ENCODE measurements around the gene POLDIP3.
A peak's percentile ranks its signal among the peaks of the same experiment; 100 is the strongest.

POLDIP3 gene

DNA sequence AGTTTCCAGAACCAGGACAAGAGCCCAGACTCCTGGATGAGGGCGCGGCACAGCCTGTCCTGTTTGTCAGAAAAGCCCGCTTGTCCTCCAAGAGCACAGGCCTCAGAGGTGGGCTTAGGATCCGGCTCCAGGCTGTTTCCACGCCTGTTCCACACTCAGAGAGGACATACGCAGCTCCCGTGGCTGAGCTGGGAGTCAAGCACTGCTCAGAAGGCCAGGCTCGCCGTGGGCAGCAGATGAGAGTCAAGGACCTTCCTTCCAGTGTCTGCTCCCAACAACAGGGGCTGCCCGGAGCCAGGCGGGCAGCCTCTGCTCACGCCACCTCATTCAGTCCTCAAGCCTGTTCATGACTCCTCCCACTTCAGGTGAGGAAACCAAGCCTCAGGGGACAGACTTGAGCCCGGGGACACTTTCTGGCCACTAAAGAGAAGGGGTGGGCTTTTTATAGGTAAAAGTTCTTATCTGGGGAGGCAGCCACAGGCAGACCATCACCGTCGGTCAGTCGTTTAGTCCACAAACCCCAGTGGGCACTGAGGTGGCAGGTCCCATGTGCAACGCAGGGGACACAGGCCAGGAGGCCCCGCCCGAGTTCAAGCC lies 30.8 kb upstream of the POLDIP3 start:
- Mint-ChIP-seq H3K9me3 (no peaks in the 10 kb centered on the region), H3K27me3 (no peaks in the 10 kb centered on the region), H3K4me3 (no peak overlapping the region), H3K4me1 (ENCODE audit: low read depth) (peaks cover 41% of the 10 kb centered on the region), H3K27ac (no peak overlapping the region), H3K36me3 (ENCODE audit: low read depth) (peaks cover 4% of the 10 kb centered on the region)

- no peaks in the 10 kb centered on the region for H3K9me3 Mint-ChIP-seq
- peak overlapping the region; percentile 1 for H3K27ac Mint-ChIP-seq
- H3K4me3 Mint-ChIP-seq: no peak overlapping the region
- peaks cover 43% of the 10 kb centered on the region for H3K4me1 Mint-ChIP-seq (ENCODE audit: low read depth)
- H3K27me3 Mint-ChIP-seq: no peaks in the 10 kb centered on the region
- peaks cover 4% of the 10 kb centered on the region for H3K36me3 Mint-ChIP-seq (ENCODE audit: low read depth)
Measured at GRCh38 chr22:42644422-42645340, 30.0 kb upstream of the POLDIP3 start.

GRCh38 chr22:42643634-42644421 lies 29.1 kb upstream of the POLDIP3 start:
- no peaks in the 10 kb centered on the region for H3K9me3 Mint-ChIP-seq
- H3K4me1 Mint-ChIP-seq (ENCODE audit: low read depth): peaks cover 45% of the 10 kb centered on the region
- H3K36me3 Mint-ChIP-seq (ENCODE audit: low read depth): peaks cover 4% of the 10 kb centered on the region
- no peak overlapping the region for H3K27ac Mint-ChIP-seq
- no peak overlapping the region for H3K4me3 Mint-ChIP-seq
- no peaks in the 10 kb centered on the region for H3K27me3 Mint-ChIP-seq

- Mint-ChIP-seq H3K27me3 (no peaks in the 10 kb centered on the region), H3K27ac (no peak overlapping the region)
Measured at GRCh38 chr22:42642806-42643633, 28.3 kb upstream of the POLDIP3 start.

GRCh38 chr22:42641801-42642413 lies 27.2 kb upstream of the POLDIP3 start:
- no peak overlapping the region for H3K27ac Mint-ChIP-seq
- no peaks in the 10 kb centered on the region for H3K36me3 Mint-ChIP-seq (ENCODE audit: low read depth)

More at GRCh38 chr22:42642806-42643633, 28.3 kb upstream of the POLDIP3 start:
- peaks cover 41% of the 10 kb centered on the region for H3K4me1 Mint-ChIP-seq (ENCODE audit: low read depth)
- no peak overlapping the region for H3K4me3 Mint-ChIP-seq
- no peaks in the 10 kb centered on the region for H3K9me3 Mint-ChIP-seq
- no peaks in the 10 kb centered on the region for H3K36me3 Mint-ChIP-seq (ENCODE audit: low read depth)

DNA sequence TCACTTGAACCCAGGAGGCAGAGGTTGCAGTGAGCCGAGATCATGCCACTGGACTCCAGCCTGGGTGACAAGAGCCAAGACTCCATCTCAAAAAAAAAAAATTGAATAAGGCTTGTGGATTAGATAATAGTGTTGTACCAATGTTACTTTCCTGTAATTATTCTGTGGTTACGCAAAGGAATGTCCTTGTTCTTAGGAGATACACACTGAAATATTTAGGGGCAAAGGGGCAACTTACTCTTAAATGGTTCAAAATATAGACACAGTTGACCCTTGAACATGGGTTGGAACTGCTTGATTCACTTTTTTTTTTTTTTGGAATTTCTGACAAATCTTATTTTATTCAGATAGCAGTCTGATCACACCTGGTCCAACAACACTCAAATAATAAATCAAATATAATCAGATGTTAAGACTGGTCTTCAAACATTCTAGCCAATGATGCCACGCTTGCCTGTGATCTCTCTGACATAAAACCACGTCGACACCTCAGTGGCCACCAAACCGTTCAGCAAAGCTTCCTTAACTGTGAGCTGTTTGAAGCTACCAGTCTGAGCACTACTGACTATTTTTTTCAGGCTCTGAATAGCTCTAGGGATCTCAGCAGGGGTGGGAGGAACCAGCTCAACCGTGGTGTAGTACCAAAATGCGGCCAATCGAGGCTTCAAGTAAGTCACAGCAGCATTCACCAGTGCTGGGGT lies 25.0 kb upstream of the POLDIP3 start:
- Mint-ChIP-seq H3K9me3 (no peaks in the 10 kb centered on the region), H3K4me1 (ENCODE audit: low read depth) (peaks cover 20% of the 10 kb centered on the region), H3K27ac (no peak overlapping the region), H3K27me3 (no peaks in the 10 kb centered on the region), H3K36me3 (ENCODE audit: low read depth) (peaks cover 8% of the 10 kb centered on the region), H3K4me3 (no peak overlapping the region)

More at GRCh38 chr22:42641801-42642413, 27.2 kb upstream of the POLDIP3 start:
- H3K4me1 Mint-ChIP-seq (ENCODE audit: low read depth): peaks cover 29% of the 10 kb centered on the region
- no peaks in the 10 kb centered on the region for H3K27me3 Mint-ChIP-seq
- no peak overlapping the region for H3K4me3 Mint-ChIP-seq
- no peaks in the 10 kb centered on the region for H3K9me3 Mint-ChIP-seq

GRCh38 chr22:42637555-42637954 lies 22.9 kb upstream of the POLDIP3 start:
- Mint-ChIP-seq H3K36me3 (ENCODE audit: low read depth) (peaks cover 8% of the 10 kb centered on the region), H3K27me3 (no peaks in the 10 kb centered on the region), H3K4me1 (ENCODE audit: low read depth) (peaks cover 13% of the 10 kb centered on the region), H3K27ac (no peak overlapping the region), H3K9me3 (no peaks in the 10 kb centered on the region), H3K4me3 (no peak overlapping the region)

GRCh38 chr22:42636506-42636905 lies 21.8 kb upstream of the POLDIP3 start:
- Mint-ChIP-seq H3K36me3 (ENCODE audit: low read depth) (peaks cover 13% of the 10 kb centered on the region), H3K4me3 (no peak overlapping the region), H3K4me1 (ENCODE audit: low read depth) (peaks cover 13% of the 10 kb centered on the region), H3K9me3 (no peaks in the 10 kb centered on the region), H3K27me3 (no peaks in the 10 kb centered on the region), H3K27ac (no peak overlapping the region)

GRCh38 chr22:42635531-42635930 lies 20.8 kb upstream of the POLDIP3 start:
- Mint-ChIP-seq H3K9me3 (no peaks in the 10 kb centered on the region), H3K27me3 (no peaks in the 10 kb centered on the region), H3K36me3 (ENCODE audit: low read depth) (peaks cover 13% of the 10 kb centered on the region), H3K4me1 (ENCODE audit: low read depth) (peaks cover 13% of the 10 kb centered on the region), H3K4me3 (no peak overlapping the region), H3K27ac (peak overlapping the region; percentile 61)

- H3K27ac Mint-ChIP-seq: no peak overlapping the region
- H3K27me3 Mint-ChIP-seq: no peaks in the 10 kb centered on the region
- H3K36me3 Mint-ChIP-seq (ENCODE audit: low read depth): peaks cover 17% of the 10 kb centered on the region
- H3K4me1 Mint-ChIP-seq (ENCODE audit: low read depth): peaks cover 9% of the 10 kb centered on the region
- H3K4me3 Mint-ChIP-seq: no peak overlapping the region
- H3K9me3 Mint-ChIP-seq: no peaks in the 10 kb centered on the region
Measured at GRCh38 chr22:42633013-42633412, 18.3 kb upstream of the POLDIP3 start.

GRCh38 chr22:42632096-42632495 lies 17.4 kb upstream of the POLDIP3 start:
- H3K4me1 Mint-ChIP-seq (ENCODE audit: low read depth): peaks cover 9% of the 10 kb centered on the region
- H3K9me3 Mint-ChIP-seq: no peaks in the 10 kb centered on the region
- peaks cover 17% of the 10 kb centered on the region for H3K36me3 Mint-ChIP-seq (ENCODE audit: low read depth)
- no peak overlapping the region for H3K27ac Mint-ChIP-seq
- no peaks in the 10 kb centered on the region for H3K27me3 Mint-ChIP-seq
- no peak overlapping the region for H3K4me3 Mint-ChIP-seq

GRCh38 chr22:42630901-42631602 lies 16.4 kb upstream of the POLDIP3 start:
- no peak overlapping the region for H3K27ac Mint-ChIP-seq
- no peak overlapping the region for H3K4me3 Mint-ChIP-seq
- H3K9me3 Mint-ChIP-seq: no peaks in the 10 kb centered on the region
- H3K36me3 Mint-ChIP-seq (ENCODE audit: low read depth): peaks cover 23% of the 10 kb centered on the region
- no peaks in the 10 kb centered on the region for H3K27me3 Mint-ChIP-seq
- H3K4me1 Mint-ChIP-seq (ENCODE audit: low read depth): peaks cover 7% of the 10 kb centered on the region

GRCh38 chr22:42630211-42630610 lies 15.5 kb upstream of the POLDIP3 start:
- Mint-ChIP-seq H3K4me1 (ENCODE audit: low read depth) (no peaks in the 10 kb centered on the region), H3K9me3 (no peaks in the 10 kb centered on the region), H3K27me3 (no peaks in the 10 kb centered on the region), H3K27ac (no peak overlapping the region), H3K4me3 (no peak overlapping the region), H3K36me3 (ENCODE audit: low read depth) (peaks cover 19% of the 10 kb centered on the region)

Data from stimulated activated naive CD8-positive, alpha-beta T cell treated with anti-CD3 and anti-CD28 coated beads, Interleukin-15, Interleukin-2, amounts not matched to agents 100 ng/mL and 50 ng/mL, for 24 hours (primary cell).